Osteocyte (in vitro differentiated cells): ENCODE results near the gene NR2F2. TPM values are rescaled to one million over a fixed set of nuclear protein-coding genes. Genes with fewer than 3 reads are reported as not detected.

Experiments
- DNase-seq: peaks from one replicate; pipeline ENCODE4 v3.0.0; 2021; ENCODE audit warnings: mixed read lengths; ENCODE audit not compliant: unreplicated experiment; ENCODE audit errors: extremely low spot score
- H3K27ac Mint-ChIP-seq: one replicate; pipeline ENCODE4 v1.8.0; 2021; ENCODE audit warnings: mild to moderate bottlenecking, mixed read lengths; ENCODE audit not compliant: unreplicated experiment
- H3K27me3 Mint-ChIP-seq: one replicate; pipeline ENCODE4 v1.8.0; 2021; ENCODE audit warnings: mixed read lengths; ENCODE audit not compliant: unreplicated experiment
- H3K36me3 Mint-ChIP-seq: one replicate; pipeline ENCODE4 v1.8.0; 2021; ENCODE audit warnings: mixed read lengths; ENCODE audit not compliant: unreplicated experiment
- H3K4me1 Mint-ChIP-seq: one replicate; pipeline ENCODE4 v1.8.0; 2021; ENCODE audit warnings: mixed read lengths; ENCODE audit not compliant: unreplicated experiment
- H3K4me3 Mint-ChIP-seq: one replicate; pipeline ENCODE4 v1.8.0; 2021; ENCODE audit warnings: mild to moderate bottlenecking, moderate library complexity, mixed read lengths; ENCODE audit not compliant: unreplicated experiment
- H3K9me3 Mint-ChIP-seq: one replicate; pipeline ENCODE4 v1.8.0; 2021; ENCODE audit warnings: mixed read lengths; ENCODE audit not compliant: unreplicated experiment
- total RNA-seq: library from RNA; stranded (reverse); gene quantifications from 2 replicates; pipeline ENCODE4 v1.2.1, GENCODE V29; 2021
- TF ChIP-seq, protein P1 (sequence below): fragments of 200-600 bp; sonication (generic); IDR thresholded peaks from 2 replicates; pipeline ENCODE4 v1.5.0; 2021; ENCODE audit warnings: antibody characterized with exemption, mild to moderate bottlenecking, moderate library complexity

NR2F2 gene
- total RNA-seq, 1 donor from 2014 or later = 286 TPM

- Mint-ChIP-seq H3K4me1 (peaks cover 4% of the 10 kb centered on the region), H3K9me3 (no peaks in the 10 kb centered on the region), H3K27me3 (no peaks in the 10 kb centered on the region), H3K27ac (peak overlapping the region; percentile 96), H3K36me3 (peaks cover 81% of the 10 kb centered on the region), H3K4me3 (peak overlapping the region; percentile 99)
- TF ChIP-seq, protein P1, sequence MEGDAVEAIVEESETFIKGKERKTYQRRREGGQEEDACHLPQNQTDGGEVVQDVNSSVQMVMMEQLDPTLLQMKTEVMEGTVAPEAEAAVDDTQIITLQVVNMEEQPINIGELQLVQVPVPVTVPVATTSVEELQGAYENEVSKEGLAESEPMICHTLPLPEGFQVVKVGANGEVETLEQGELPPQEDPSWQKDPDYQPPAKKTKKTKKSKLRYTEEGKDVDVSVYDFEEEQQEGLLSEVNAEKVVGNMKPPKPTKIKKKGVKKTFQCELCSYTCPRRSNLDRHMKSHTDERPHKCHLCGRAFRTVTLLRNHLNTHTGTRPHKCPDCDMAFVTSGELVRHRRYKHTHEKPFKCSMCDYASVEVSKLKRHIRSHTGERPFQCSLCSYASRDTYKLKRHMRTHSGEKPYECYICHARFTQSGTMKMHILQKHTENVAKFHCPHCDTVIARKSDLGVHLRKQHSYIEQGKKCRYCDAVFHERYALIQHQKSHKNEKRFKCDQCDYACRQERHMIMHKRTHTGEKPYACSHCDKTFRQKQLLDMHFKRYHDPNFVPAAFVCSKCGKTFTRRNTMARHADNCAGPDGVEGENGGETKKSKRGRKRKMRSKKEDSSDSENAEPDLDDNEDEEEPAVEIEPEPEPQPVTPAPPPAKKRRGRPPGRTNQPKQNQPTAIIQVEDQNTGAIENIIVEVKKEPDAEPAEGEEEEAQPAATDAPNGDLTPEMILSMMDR = no peak
- DNase-seq = no peak
These were observed 4.4 kb downstream of the NR2F2 start for GRCh38 chr15:96334705-96335410.

GRCh38 chr15:96335411-96336024, 5.0 kb downstream of the NR2F2 start:
- no peak for DNase-seq
- peak overlapping the region; percentile 99 for H3K4me3 Mint-ChIP-seq
- TF ChIP-seq, protein P1 = no peak
- peaks cover 4% of the 10 kb centered on the region for H3K4me1 Mint-ChIP-seq
- peak overlapping the region; percentile 96 for H3K27ac Mint-ChIP-seq
- no peaks in the 10 kb centered on the region for H3K9me3 Mint-ChIP-seq
- no peaks in the 10 kb centered on the region for H3K27me3 Mint-ChIP-seq
- H3K36me3 Mint-ChIP-seq = peaks cover 88% of the 10 kb centered on the region

DNA sequence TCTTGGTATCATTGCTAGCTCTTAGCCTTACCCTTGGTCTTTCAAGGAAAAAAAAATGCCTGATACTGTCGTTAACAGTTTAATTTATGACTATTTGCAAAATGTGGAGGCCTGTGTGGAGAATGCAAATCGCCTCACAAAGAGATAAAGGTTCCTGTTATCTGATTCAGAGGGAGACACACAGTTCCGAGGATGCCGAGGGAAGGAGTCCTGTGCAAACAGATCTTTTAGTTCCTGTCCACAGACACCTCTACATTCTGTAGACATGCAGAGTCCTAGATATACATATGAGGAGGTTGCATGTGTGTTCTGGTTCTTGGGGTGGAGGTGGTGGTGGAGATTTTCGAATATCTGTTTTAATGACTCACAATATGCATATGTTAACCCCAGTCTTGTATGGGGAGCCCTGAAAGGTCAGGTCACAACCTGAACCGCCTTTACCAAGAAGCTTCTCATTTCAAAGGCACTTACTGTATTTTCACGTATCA, 5.7 kb downstream of the NR2F2 start:
- no peaks in the 10 kb centered on the region for H3K27me3 Mint-ChIP-seq
- H3K9me3 Mint-ChIP-seq = no peaks in the 10 kb centered on the region
- DNase-seq = no peak
- H3K36me3 Mint-ChIP-seq = peaks cover 89% of the 10 kb centered on the region
- peak overlapping the region; percentile 99 for H3K4me3 Mint-ChIP-seq
- TF ChIP-seq, protein P1 = no peak
- peak overlapping the region; percentile 96 for H3K27ac Mint-ChIP-seq
- H3K4me1 Mint-ChIP-seq = peaks cover 4% of the 10 kb centered on the region

- DNase-seq = no peak
- peak overlapping the region; percentile 96 for H3K27ac Mint-ChIP-seq
- H3K27me3 Mint-ChIP-seq = no peaks in the 10 kb centered on the region
- TF ChIP-seq, protein P1 = no peak
- peak overlapping the region; percentile 99 for H3K4me3 Mint-ChIP-seq
- H3K36me3 Mint-ChIP-seq = peaks cover 90% of the 10 kb centered on the region
- peaks cover 6% of the 10 kb centered on the region for H3K4me1 Mint-ChIP-seq
- H3K9me3 Mint-ChIP-seq = no peaks in the 10 kb centered on the region
These were observed 6.3 kb downstream of the NR2F2 start for GRCh38 chr15:96336596-96337364.
